Activated T-cell treated with anti-CD3 and anti-CD28 coated beads, Interleukin-2, amount 50 U/mL, for 48 hours (primary cell): ENCODE measurements around the gene RIOK2.
"Not testable (repeated sequence)": the region's sequence is repeated elsewhere in the genome, so short reads cannot be mapped to it uniquely, and the experiment has no call there.

ENCODE experiments used
- DNase-seq, 2 experiments: peaks; one replicate each; pipeline ENCODE4 v3.0.0-alpha.2; 2020

The RIOK2 gene

GRCh38 chr5:97183100-97183929 lies at the start of gene RIOK2:
TSS of gene RIOK2 (minus strand) at chr5:97183247. CDS start at chr5:97183191, 56 bp downstream.
- DNase-seq, result peak; percentile 94 to 95

- DNase-seq, result peak in 1 of 2 experiments; percentile 17
Observed at GRCh38 chr5:97231025-97231636, 48.1 kb upstream of the RIOK2 start.

- DNase-seq, result no peak
Observed at GRCh38 chr5:97229688-97230285, 46.7 kb upstream of the RIOK2 start.

- no peak for DNase-seq
Observed at GRCh38 chr5:97229196-97229595, 46.1 kb upstream of the RIOK2 start.

- DNase-seq, result no peak
Observed at GRCh38 chr5:97225222-97225621, 42.2 kb upstream of the RIOK2 start.

GRCh38 chr5:97224112-97224750 lies 41.2 kb upstream of the RIOK2 start:
- no peak for DNase-seq

GRCh38 chr5:97223596-97223995 lies 40.5 kb upstream of the RIOK2 start:
- DNase-seq, result no peak

- DNase-seq, result no peak
Observed at GRCh38 chr5:97209343-97209742, 26.3 kb upstream of the RIOK2 start.

GRCh38 chr5:97208714-97209113 lies 25.7 kb upstream of the RIOK2 start:
- no peak for DNase-seq

- no peak for DNase-seq
Observed at GRCh38 chr5:97208184-97208713, 25.2 kb upstream of the RIOK2 start.

- no peak for DNase-seq
Observed at GRCh38 chr5:97194366-97194765, 11.3 kb upstream of the RIOK2 start.

- DNase-seq, result no peak
Observed at GRCh38 chr5:97193355-97193688, 10.3 kb upstream of the RIOK2 start.

GRCh38 chr5:97192580-97193354 lies 9.7 kb upstream of the RIOK2 start:
- DNase-seq, result no peak

GRCh38 chr5:97191893-97192292 lies 8.8 kb upstream of the RIOK2 start:
- DNase-seq, result no peak

- DNase-seq, result not testable (repeated sequence)
Observed at GRCh38 chr5:97189523-97189922, 6.5 kb upstream of the RIOK2 start.

GRCh38 chr5:97183930-97184213 lies 825 bp upstream of the RIOK2 start:
- DNase-seq, result no peak

GRCh38 chr5:97182571-97183099 lies 412 bp downstream of the RIOK2 start:
- DNase-seq, result no peak

GRCh38 chr5:97181856-97182545 lies 1.0 kb downstream of the RIOK2 start:
- DNase-seq, result no peak

- not testable (repeated sequence) for DNase-seq
Observed at GRCh38 chr5:97179457-97179856, 3.6 kb downstream of the RIOK2 start.

- DNase-seq, result no peak
Observed at GRCh38 chr5:97172227-97172626, 10.8 kb downstream of the RIOK2 start.

- DNase-seq, result no peak
Observed at GRCh38 chr5:97171703-97172102, 11.3 kb downstream of the RIOK2 start.

GRCh38 chr5:97167435-97167834 lies 15.6 kb downstream of the RIOK2 start:
- DNase-seq, result no peak
